Measurements from ENCODE around the gene MAP4. TPM values are rescaled to one million over a fixed set of nuclear protein-coding genes. Genes with fewer than 3 reads are reported as not detected.
"Not testable (repeated sequence)": the region's sequence is repeated elsewhere in the genome, so short reads cannot be mapped to it uniquely, and the experiment has no call there.

The MAP4 gene
- total RNA-seq, 1 donor from 2014 or later, result 138 TPM

DNA sequence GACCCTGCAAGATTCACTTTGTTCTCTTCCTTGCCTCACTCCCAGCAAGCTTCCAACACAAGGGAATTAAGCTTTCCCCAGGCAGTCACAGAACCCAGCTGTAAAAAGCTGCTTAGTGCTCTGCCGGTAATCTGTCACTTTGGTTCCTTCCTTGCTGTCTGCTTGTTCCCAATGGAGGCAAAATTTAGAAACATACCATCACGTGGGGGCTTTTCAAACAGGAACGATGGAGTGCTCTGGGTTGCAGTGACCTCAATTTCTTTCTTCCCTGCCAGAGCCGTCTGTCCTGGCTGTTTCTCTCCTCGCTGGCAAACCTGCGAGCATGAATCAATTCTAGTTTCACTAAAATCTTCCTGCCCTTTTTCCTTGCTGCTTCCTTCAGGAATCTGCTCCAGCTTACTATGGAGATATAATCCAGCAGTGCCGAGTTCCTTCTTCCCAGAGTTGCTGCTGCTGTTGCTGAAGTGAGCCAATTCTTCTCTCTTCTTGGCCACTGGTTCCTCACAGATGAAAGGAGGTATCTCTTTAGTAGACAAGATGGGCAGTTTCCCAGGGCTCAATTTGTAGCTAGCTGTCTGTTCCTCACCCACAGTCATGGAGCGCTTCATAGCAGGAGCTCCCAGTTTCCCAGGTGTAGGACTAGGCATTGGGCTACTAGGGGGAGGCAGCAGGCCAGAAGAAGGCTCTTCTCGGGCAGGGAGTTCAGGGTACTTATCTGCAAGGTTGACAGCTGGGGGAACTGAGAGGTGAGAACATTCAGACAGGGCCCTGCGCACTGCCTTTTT lies 125.2 kb downstream of the MAP4 start:
- H3K4me3 Mint-ChIP-seq, result no peak overlapping the region
- peak overlapping the region; percentile 36 for H3K27ac Mint-ChIP-seq
- peaks cover 20% of the 10 kb centered on the region for H3K36me3 Mint-ChIP-seq (ENCODE audit: low read depth)
- H3K9me3 Mint-ChIP-seq, result no peaks in the 10 kb centered on the region
- no peaks in the 10 kb centered on the region for H3K27me3 Mint-ChIP-seq
- H3K4me1 Mint-ChIP-seq, result peaks cover 8% of the 10 kb centered on the region
- intact Hi-C loops (cut with micrococcal nuclease), result loop anchor here (10.0 kb wide), 1 partner anchor 104 kb away; no protein-coding TSS in a partner anchor
- no peak for DNase-seq

DNA sequence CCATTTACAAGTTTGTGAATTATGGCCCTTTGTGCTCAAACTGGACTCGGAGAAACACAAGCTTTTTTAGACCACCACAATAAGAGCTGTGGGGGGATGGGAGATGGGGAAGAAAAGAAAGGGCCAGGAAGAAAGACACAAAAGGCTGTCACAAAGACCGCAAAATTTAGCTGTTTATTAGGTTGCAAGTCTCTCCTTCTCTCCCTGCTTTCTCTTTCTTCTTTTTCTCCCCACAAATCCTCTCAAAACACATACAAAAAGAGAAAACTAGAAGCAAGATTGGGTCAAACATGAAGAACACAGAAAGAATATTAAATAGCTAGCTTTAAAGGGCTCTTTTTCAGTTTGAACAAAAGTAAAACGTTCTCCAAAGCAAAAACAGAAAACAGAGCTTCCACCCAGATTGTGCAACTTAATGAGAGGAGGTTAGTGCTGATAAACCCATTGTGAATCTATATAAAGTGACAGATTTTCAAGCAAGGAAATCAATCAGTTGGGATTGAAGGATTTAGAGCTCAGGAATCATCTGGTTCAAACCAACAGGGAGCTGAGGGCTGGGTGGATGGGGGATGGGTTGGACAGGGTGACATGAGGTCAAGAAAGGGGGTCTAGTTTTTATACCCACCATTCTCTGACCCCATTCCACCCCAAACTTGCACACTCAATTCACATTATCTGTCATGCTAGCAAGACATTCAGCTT lies 125.9 kb downstream of the MAP4 start:
- Mint-ChIP-seq H3K4me1 (peaks cover 4% of the 10 kb centered on the region), H3K9me3 (no peaks in the 10 kb centered on the region), H3K27me3 (no peaks in the 10 kb centered on the region), H3K4me3 (no peak overlapping the region), H3K27ac (no peak overlapping the region), H3K36me3 (ENCODE audit: low read depth) (peaks cover 22% of the 10 kb centered on the region)
- DNase-seq, result no peak
- intact Hi-C loops (cut with micrococcal nuclease), result loop anchor here (10.0 kb wide), 1 partner anchor 105 kb away; no protein-coding TSS in a partner anchor

DNA sequence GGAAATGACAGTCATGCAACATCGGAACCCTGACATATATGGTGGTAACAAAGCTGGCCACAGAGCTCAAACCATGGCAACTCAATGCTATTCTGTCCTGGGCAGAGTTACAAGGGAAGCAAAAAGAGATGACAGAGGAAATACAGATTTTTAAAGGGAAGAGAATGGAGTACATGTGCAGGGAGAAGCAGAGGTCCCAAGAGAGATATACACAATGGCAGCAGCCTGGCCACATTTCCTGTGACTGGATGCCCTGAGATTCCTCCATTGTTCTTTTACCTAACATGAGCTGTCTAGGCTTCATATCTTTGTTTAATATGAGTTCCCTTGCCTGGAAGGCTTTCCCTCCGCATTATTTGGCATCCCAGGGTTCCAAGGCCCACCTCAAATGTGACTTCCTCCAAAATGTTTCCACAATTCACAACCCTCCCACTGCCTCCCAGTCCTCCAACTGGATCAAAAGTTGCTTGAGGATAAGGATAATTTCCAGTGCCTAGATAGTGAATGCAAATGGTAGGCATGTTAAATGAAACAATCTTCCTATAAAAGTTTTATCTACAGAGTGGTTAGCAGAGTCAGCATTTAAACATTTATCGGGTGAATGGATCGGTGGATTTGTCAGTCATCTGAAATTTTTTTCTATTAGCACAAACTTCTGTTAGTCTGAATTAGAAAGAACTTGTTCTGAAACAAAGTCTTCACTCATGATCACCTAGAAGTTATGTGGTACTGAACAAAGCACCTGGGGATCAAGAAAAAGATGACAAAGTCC lies 127.0 kb downstream of the MAP4 start:
- Mint-ChIP-seq H3K4me1 (peaks cover 12% of the 10 kb centered on the region), H3K27me3 (no peaks in the 10 kb centered on the region), H3K27ac (no peak overlapping the region), H3K4me3 (no peak overlapping the region), H3K36me3 (ENCODE audit: low read depth) (peaks cover 26% of the 10 kb centered on the region), H3K9me3 (no peaks in the 10 kb centered on the region)
- intact Hi-C loops (cut with micrococcal nuclease), result no loop called here
- DNase-seq, result no peak

DNA sequence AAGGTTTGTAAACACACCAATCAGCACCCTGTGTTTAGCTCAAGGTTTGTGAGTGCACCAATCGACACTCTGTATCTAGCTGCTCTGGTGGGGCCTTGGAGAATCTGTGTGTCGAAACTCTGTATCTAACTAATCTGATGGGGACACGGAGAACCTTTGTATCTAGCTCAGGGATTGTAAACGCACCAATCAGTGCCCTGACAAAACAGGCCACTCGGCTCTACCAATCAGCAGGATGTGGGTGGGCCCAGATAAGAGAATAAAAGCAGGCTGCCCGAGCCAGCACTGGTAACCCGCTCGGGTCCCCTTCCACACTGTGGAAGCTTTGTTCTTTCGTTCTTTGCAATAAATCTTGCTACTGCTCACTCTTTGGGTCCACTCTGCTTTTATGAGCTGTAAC lies 128.2 kb downstream of the MAP4 start:
- peaks cover 27% of the 10 kb centered on the region for H3K36me3 Mint-ChIP-seq (ENCODE audit: low read depth)
- intact Hi-C loops (cut with micrococcal nuclease); DNase-seq; H3K9me3 Mint-ChIP-seq; H3K4me3 Mint-ChIP-seq; H3K27ac Mint-ChIP-seq; H3K27me3 Mint-ChIP-seq: not testable (repeated sequence)
- peaks cover 12% of the 10 kb centered on the region for H3K4me1 Mint-ChIP-seq

DNA sequence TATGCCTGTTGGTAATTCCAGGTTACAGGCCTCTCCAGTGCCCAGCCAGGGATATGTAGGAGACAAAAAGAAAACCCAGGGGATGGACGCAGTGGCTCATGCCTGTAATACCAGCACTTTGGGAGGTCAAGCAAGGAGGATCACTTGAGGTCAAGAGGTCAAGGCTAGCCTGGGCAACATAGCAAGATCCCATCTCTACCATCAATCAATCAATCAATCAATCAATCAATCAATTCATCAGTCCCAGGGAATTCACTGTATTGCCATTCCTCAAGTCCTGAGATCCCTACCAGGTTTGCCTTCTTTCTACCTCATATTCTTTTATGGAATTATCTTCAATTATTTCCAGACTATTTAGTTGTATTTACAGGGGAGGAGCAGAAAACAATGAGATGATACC lies 131.0 kb downstream of the MAP4 start:
- Mint-ChIP-seq H3K4me3 (no peak overlapping the region), H3K9me3 (no peaks in the 10 kb centered on the region), H3K4me1 (peaks cover 9% of the 10 kb centered on the region), H3K36me3 (ENCODE audit: low read depth) (peaks cover 22% of the 10 kb centered on the region), H3K27me3 (no peaks in the 10 kb centered on the region), H3K27ac (no peak overlapping the region)
- intact Hi-C loops (cut with micrococcal nuclease), result no loop called here
- no peak for DNase-seq

DNA sequence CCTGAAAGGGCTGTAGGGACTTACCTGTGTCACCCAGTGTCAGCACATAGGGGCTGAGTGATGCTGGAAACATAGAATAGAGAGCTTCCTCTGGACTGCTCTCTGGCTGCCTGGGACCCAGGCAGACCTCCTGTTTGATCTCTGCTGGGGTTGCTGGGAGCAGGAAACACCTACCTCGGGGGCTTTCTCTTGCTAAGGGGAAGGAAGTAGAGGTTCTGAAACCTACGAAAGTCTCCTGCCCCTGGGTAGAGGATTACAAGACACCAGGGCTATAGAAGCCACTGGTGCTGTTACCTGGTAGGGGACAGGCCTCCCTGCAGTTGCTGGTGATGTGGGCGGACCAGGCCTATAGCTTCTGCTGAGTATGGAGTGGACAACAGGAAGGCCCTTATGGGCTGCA lies 131.6 kb downstream of the MAP4 start:
- Mint-ChIP-seq H3K9me3 (no peaks in the 10 kb centered on the region), H3K4me1 (peaks cover 9% of the 10 kb centered on the region), H3K4me3 (no peak overlapping the region), H3K36me3 (ENCODE audit: low read depth) (peaks cover 22% of the 10 kb centered on the region), H3K27me3 (no peaks in the 10 kb centered on the region), H3K27ac (no peak overlapping the region)
- intact Hi-C loops (cut with micrococcal nuclease), result no loop called here
- DNase-seq, result no peak

DNA sequence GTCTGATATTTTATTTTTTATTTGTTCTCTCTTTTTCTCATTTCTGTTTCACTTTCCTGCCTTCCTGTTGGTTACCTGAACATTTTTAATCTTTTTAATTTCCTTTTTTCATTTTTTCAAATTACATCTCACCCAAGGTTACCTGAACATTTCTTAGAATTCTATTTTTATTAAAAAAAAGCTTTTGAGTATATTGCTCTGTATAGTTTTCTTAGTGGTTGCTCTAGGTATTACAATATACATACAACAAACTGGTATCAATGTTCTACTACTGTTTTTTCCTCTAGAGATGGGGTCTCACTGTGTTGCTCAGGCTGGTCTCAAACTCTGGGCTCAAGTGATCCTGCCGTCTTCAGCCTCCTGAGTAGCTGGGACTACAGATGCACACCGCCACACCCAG lies 133.9 kb downstream of the MAP4 start:
- DNase-seq, result no peak
- H3K27ac Mint-ChIP-seq, result no peak overlapping the region
- intact Hi-C loops (cut with micrococcal nuclease), result no loop called here
- H3K4me3 Mint-ChIP-seq, result no peak overlapping the region
- no peaks in the 10 kb centered on the region for H3K9me3 Mint-ChIP-seq
- peaks cover 20% of the 10 kb centered on the region for H3K36me3 Mint-ChIP-seq (ENCODE audit: low read depth)
- H3K27me3 Mint-ChIP-seq, result no peaks in the 10 kb centered on the region
- peaks cover 16% of the 10 kb centered on the region for H3K4me1 Mint-ChIP-seq

DNA sequence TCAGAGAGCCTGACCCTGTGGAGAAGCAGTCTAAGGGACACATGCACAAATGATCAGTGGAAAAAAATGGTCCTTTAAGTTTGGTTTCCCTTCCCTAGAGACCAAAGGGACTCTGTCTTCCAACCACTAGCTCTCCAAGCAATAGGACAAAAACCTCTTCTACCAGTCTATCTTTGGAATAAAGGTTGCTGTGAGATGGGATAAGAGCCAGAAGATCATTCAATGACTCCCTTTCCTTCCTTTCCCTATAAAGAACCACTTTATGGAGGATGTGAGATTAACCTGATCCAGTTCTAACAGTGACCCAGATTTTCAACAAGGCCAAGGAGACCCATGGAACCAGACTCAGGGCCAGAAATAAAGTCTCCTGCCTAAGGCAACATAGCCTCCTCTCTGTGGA lies 138.5 kb downstream of the MAP4 start:
- Mint-ChIP-seq H3K27me3 (no peaks in the 10 kb centered on the region), H3K36me3 (ENCODE audit: low read depth) (peaks cover 10% of the 10 kb centered on the region), H3K4me3 (no peak overlapping the region), H3K4me1 (peaks cover 10% of the 10 kb centered on the region), H3K27ac (no peak overlapping the region), H3K9me3 (no peaks in the 10 kb centered on the region)
- no peak for DNase-seq
- intact Hi-C loops (cut with micrococcal nuclease), result loop anchor here (10.0 kb wide), 1 partner anchor 277 kb away; no protein-coding TSS in a partner anchor

DNA sequence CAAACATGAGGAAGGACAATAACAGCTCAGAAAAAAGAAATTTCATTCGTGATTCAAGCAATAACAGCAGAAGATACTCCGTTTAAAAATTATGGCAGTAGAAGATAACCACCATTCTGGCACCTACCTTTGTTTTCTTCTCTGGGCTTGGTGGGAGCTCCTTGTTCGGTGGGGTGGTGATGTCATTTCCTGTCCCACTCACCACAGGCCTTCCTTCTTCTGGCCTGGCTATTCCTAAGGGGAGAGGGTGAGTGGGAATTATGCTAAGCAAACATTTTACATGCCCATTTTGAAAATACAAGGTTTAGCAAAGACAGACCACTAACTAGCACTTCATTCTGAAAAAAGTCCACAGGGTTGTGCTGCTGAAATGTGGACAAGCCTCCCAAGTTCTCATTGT lies 138.9 kb downstream of the MAP4 start:
- Mint-ChIP-seq H3K4me1 (peaks cover 10% of the 10 kb centered on the region), H3K27me3 (no peaks in the 10 kb centered on the region), H3K36me3 (ENCODE audit: low read depth) (peaks cover 10% of the 10 kb centered on the region), H3K27ac (no peak overlapping the region), H3K4me3 (no peak overlapping the region), H3K9me3 (no peaks in the 10 kb centered on the region)
- intact Hi-C loops (cut with micrococcal nuclease), result loop anchor here (10.0 kb wide), 1 partner anchor 278 kb away; no protein-coding TSS in a partner anchor
- DNase-seq, result no peak

DNA sequence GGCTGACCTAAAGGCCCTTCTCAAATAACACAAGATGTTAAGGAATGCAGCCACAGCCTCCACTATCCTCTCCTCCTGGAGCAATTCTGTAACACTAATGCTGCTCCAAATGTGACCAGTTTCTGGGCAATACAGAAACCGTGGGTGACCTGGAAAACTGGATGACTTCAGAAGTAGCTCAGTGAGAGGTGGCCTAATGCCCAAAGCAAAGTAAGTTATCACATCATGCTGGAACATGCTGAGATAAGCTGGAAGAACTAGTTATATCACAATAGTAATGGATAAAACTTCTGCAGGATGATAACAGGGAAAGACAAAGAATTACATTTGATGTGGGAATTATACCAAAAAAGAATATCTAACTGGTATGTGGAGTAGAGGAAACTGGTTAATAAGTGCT lies 141.3 kb downstream of the MAP4 start:
- H3K36me3 Mint-ChIP-seq (ENCODE audit: low read depth), result peaks cover 26% of the 10 kb centered on the region
- H3K4me3 Mint-ChIP-seq, result no peak overlapping the region
- intact Hi-C loops (cut with micrococcal nuclease), result loop anchor here (10.0 kb wide), 1 partner anchor 280 kb away; no protein-coding TSS in a partner anchor

DNA sequence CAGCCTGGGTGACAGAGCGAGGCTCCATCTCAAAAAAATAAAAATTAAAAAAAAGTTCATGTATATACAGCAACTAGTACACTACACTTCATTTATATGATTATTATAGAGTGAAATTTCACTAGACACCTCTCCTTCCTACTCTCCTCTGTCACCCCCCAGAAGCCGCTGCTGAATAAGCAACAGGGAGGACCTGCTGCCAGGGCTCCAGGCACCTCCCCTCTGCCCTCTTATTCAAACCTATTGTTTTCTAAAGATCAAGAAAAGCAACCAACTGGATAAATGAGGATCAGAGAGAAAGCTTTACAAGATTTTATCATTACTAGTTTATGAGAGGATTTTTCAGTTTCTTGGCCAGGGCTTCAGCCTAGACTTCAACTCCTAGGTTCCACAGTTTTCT lies 141.8 kb downstream of the MAP4 start:
- H3K27ac Mint-ChIP-seq, result no peak overlapping the region
- H3K4me1 Mint-ChIP-seq, result peaks cover 10% of the 10 kb centered on the region
- H3K4me3 Mint-ChIP-seq, result no peak overlapping the region
- intact Hi-C loops (cut with micrococcal nuclease), result loop anchor here (10.0 kb wide), 1 partner anchor 280 kb away; no protein-coding TSS in a partner anchor
- no peak for DNase-seq
- H3K36me3 Mint-ChIP-seq (ENCODE audit: low read depth), result peaks cover 30% of the 10 kb centered on the region
- no peaks in the 10 kb centered on the region for H3K27me3 Mint-ChIP-seq
- no peaks in the 10 kb centered on the region for H3K9me3 Mint-ChIP-seq

More for the DNA sequence above, 141.3 kb downstream of the MAP4 start:
- peaks cover 10% of the 10 kb centered on the region for H3K4me1 Mint-ChIP-seq
- no peaks in the 10 kb centered on the region for H3K27me3 Mint-ChIP-seq
- no peaks in the 10 kb centered on the region for H3K9me3 Mint-ChIP-seq
- H3K27ac Mint-ChIP-seq, result no peak overlapping the region
- no peak for DNase-seq

DNA sequence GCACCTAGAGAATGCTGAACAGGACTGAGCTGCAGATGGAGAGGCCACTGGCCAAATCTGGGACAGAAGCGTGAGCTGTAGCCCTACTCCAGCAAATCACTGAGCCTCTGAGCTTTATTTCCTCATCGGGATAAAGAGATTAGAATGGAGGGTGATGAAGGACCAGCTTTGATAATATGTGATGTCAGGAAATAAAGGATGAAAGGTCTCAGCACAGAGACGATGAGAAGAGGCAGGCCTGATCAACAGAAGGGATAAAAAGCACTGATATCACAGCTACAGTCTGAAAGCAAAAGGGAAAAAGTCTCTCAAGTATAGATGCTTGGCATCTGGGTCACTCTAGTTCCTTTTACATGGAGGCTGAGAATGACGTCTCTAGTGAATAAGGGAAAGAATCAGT lies 143.3 kb downstream of the MAP4 start:
- intact Hi-C loops (cut with micrococcal nuclease), result loop anchor here (10.0 kb wide), 1 partner anchor 282 kb away; no protein-coding TSS in a partner anchor
- no peak for DNase-seq
- no peak overlapping the region for H3K4me3 Mint-ChIP-seq
- H3K4me1 Mint-ChIP-seq, result peaks cover 8% of the 10 kb centered on the region
- no peak overlapping the region for H3K27ac Mint-ChIP-seq
- no peaks in the 10 kb centered on the region for H3K27me3 Mint-ChIP-seq
- H3K9me3 Mint-ChIP-seq, result no peaks in the 10 kb centered on the region
- H3K36me3 Mint-ChIP-seq (ENCODE audit: low read depth), result peaks cover 37% of the 10 kb centered on the region

DNA sequence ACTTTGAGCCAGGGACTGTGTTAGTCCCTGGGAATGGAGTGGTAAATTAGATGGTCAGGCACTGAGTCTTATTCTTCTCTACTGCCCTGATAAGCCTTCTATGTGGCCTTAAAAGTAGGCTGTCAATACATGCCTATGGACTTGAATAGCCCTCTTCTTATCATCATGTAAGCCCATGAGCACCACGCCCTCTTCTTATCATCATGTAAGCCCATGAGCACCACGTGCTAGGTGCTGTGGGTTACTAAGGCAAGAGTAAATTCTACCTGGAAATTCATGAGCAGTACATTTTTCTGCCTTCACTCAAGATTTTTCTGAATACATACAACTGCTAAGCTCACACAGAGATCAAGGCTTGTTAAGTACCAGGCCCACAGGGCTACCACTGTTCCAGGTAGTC lies 144.8 kb downstream of the MAP4 start:
- Mint-ChIP-seq H3K36me3 (ENCODE audit: low read depth) (peaks cover 40% of the 10 kb centered on the region), H3K4me1 (no peaks in the 10 kb centered on the region)

More for the DNA sequence above, 144.8 kb downstream of the MAP4 start:
- no peak overlapping the region for H3K27ac Mint-ChIP-seq
- intact Hi-C loops (cut with micrococcal nuclease), result loop anchor here (10.0 kb wide), 1 partner anchor 283 kb away; no protein-coding TSS in a partner anchor
- H3K9me3 Mint-ChIP-seq, result no peaks in the 10 kb centered on the region
- no peak overlapping the region for H3K4me3 Mint-ChIP-seq
- no peaks in the 10 kb centered on the region for H3K27me3 Mint-ChIP-seq
- no peak for DNase-seq

Measured in activated CD4-positive, alpha-beta T cell treated with anti-CD3 and anti-CD28 coated beads, Interleukin-2, amount 10 ng/mL, durations not matched to agents 24 days and 14 days (primary cell).